Measurements from ENCODE around the gene DNLZ.

Gene DNLZ

GRCh38 chr9:136342181-136343120 is 21.1 kb downstream of the DNLZ start:
- Histone ChIP-seq H3K4me1 (ENCODE audit: control insufficient read depth, insufficient read depth, low read length) (no peaks in the 10 kb centered on the region), H3K36me3 (ENCODE audit: control insufficient read depth in 2 of 2, insufficient read depth in 1 of 2, low read length in 2 of 2) (peaks cover 0 to 43% of the 10 kb centered on the region in 2 experiments; a peak in 1 of 3 replicates), H3K27ac (ENCODE audit: extremely low read depth, low read depth, low read length) (no peak overlapping the region), H3K9me3 (ENCODE audit: control insufficient read depth, insufficient read depth, low read depth, low read length) (no peaks in the 10 kb centered on the region), H3K4me3 (ENCODE audit: low read depth, low read length) (no peak overlapping the region)
- CTCF ChIA-PET: interaction anchor here (0.6 kb wide), 1 partner anchor 465 kb away, joined by 4 read pairs; the partner anchor contains the start of gene RABL6
- POLR2A ChIA-PET: interaction anchor here (0.6 to 6.3 kb wide), 2 partner anchors 20 to 37 kb away, joined by 4 to 45 read pairs; partner anchors contain the start of gene DNLZ
- TF ChIP-seq ZBTB8A (tag by site-specific recombination; IDR thresholded peaks at IDR 0.05): peak; percentile 87
- TF ChIP-seq SP3 (tag by site-specific recombination; IDR thresholded peaks at IDR 0.05): peak; percentile 89
- peak; percentile 36; the same call in 1 of the 2 replicates for TF ChIP-seq KLF16 (tag by site-specific recombination; IDR thresholded peaks at IDR 0.05)
- no peak for TF ChIP-seq ZNF350 (tag by site-specific recombination; IDR thresholded peaks at IDR 0.05)
- peak; percentile 34; the same call in 1 of the 2 replicates for TF ChIP-seq GLIS2 (tag by site-specific recombination; IDR thresholded peaks at IDR 0.05)
- TF ChIP-seq, protein P1, sequence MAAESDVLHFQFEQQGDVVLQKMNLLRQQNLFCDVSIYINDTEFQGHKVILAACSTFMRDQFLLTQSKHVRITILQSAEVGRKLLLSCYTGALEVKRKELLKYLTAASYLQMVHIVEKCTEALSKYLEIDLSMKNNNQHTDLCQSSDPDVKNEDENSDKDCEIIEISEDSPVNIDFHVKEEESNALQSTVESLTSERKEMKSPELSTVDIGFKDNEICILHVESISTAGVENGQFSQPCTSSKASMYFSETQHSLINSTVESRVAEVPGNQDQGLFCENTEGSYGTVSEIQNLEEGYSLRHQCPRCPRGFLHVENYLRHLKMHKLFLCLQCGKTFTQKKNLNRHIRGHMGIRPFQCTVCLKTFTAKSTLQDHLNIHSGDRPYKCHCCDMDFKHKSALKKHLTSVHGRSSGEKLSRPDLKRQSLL (tag by site-specific recombination; IDR thresholded peaks at IDR 0.05): peak; percentile 61; the same call in 1 of the 2 replicates
- no peak for TF ChIP-seq ZNF311 (tag by site-specific recombination; IDR thresholded peaks at IDR 0.05; ENCODE audit: borderline replicate concordance)
- TF ChIP-seq ZFHX2 (tag by site-specific recombination; conservative IDR thresholded peaks at IDR 0.05): peak; percentile 94
- TF ChIP-seq ZNF155 (tag by site-specific recombination; IDR thresholded peaks at IDR 0.05): no peak
- TF ChIP-seq ZNF768 (tag by site-specific recombination; IDR thresholded peaks at IDR 0.05): 0 out of 2 replicates have a peak, but pooled peaks have one; percentile 3
- TF ChIP-seq KLF8 (tag by site-specific recombination; IDR thresholded peaks at IDR 0.05): peak; percentile 99
- no peak for TF ChIP-seq BCL11B (tag by site-specific recombination; IDR thresholded peaks at IDR 0.05; ENCODE audit: low read depth)
- no peak for TF ChIP-seq GLI2 (tag by site-specific recombination; IDR thresholded peaks at IDR 0.05; ENCODE audit: borderline replicate concordance, low read depth)
- TF ChIP-seq, protein P2, sequence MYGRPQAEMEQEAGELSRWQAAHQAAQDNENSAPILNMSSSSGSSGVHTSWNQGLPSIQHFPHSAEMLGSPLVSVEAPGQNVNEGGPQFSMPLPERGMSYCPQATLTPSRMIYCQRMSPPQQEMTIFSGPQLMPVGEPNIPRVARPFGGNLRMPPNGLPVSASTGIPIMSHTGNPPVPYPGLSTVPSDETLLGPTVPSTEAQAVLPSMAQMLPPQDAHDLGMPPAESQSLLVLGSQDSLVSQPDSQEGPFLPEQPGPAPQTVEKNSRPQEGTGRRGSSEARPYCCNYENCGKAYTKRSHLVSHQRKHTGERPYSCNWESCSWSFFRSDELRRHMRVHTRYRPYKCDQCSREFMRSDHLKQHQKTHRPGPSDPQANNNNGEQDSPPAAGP (tag by site-specific recombination; IDR thresholded peaks at IDR 0.05): peak; percentile 39; the same call in 1 of the 2 replicates
- no peak for TF ChIP-seq ZNF843 (tag by site-specific recombination; IDR thresholded peaks at IDR 0.05)
- TF ChIP-seq ZIC2 (tag by site-specific recombination; IDR thresholded peaks at IDR 0.05): peak; percentile 83
- TF ChIP-seq ZNF624 (tag by site-specific recombination; IDR thresholded peaks at IDR 0.05): no peak
- TF ChIP-seq KLF10 (tag by site-specific recombination; IDR thresholded peaks at IDR 0.05): peak; percentile 88
- TF ChIP-seq GLIS1 (tag by site-specific recombination; IDR thresholded peaks at IDR 0.05): no peak
- TF ChIP-seq ZBTB26 (tag by site-specific recombination; optimal IDR thresholded peaks at IDR 0.05): peak; percentile 38
- peak; percentile 89 for TF ChIP-seq PATZ1 (tag by site-specific recombination; IDR thresholded peaks at IDR 0.05)
- TF ChIP-seq ZBTB11 (tag by site-specific recombination; conservative IDR thresholded peaks at IDR 0.05; ENCODE audit: low read depth): no peak
- peak; percentile 100 for TF ChIP-seq KLF1 (tag by site-specific recombination; IDR thresholded peaks at IDR 0.05)
- peak; percentile 91 for TF ChIP-seq EGR2 (tag by site-specific recombination; IDR thresholded peaks at IDR 0.05; ENCODE audit: low read depth)
- no peak for TF ChIP-seq ZNF561 (tag by site-specific recombination; IDR thresholded peaks at IDR 0.05; ENCODE audit: borderline replicate concordance)
- TF ChIP-seq HIC1 (tag by site-specific recombination; IDR thresholded peaks at IDR 0.05): peak; percentile 92
